Activated CD8-positive, alpha-beta memory T cell treated with anti-CD3 and anti-CD28 coated beads, Interleukin-2, amount 50 U/mL, for 24 hours (primary cell): ENCODE measurements around the gene GCDH.
"Not testable (repeated sequence)": the region's sequence is repeated elsewhere in the genome, so short reads cannot be mapped to it uniquely, and the experiment has no call there.

Source experiments
- DNase-seq: peaks from one replicate; pipeline ENCODE4 v3.0.0-alpha.2; 2020; ENCODE audit errors: extremely low read depth

The GCDH gene

GRCh38 chr19:12890787-12891552 is at the start of gene GCDH:
TSS of gene GCDH (plus strand) at chr19:12891160. CDS start at chr19:12891305, 145 bp downstream.
- DNase-seq: peak; percentile 96

GRCh38 chr19:12842511-12842910 is 48.4 kb upstream of the GCDH start:
- no peak for DNase-seq

- DNase-seq: no peak
These were observed 47.6 kb upstream of the GCDH start for GRCh38 chr19:12843328-12843727.

GRCh38 chr19:12843999-12844732 is 46.8 kb upstream of the GCDH start:
- no peak for DNase-seq

GRCh38 chr19:12846613-12847012 is 44.3 kb upstream of the GCDH start:
- DNase-seq: not testable (repeated sequence)

GRCh38 chr19:12847159-12848139 is 43.5 kb upstream of the GCDH start:
- peak; percentile 65 for DNase-seq

- DNase-seq: no peak
These were observed 34.3 kb upstream of the GCDH start for GRCh38 chr19:12856653-12857052.

GRCh38 chr19:12858041-12858928 is 32.7 kb upstream of the GCDH start:
- no peak for DNase-seq

- no peak for DNase-seq
These were observed 31.4 kb upstream of the GCDH start for GRCh38 chr19:12859546-12859945.

GRCh38 chr19:12864143-12864542 is 26.8 kb upstream of the GCDH start:
- no peak for DNase-seq

- no peak for DNase-seq
These were observed 25.9 kb upstream of the GCDH start for GRCh38 chr19:12864721-12865715.

- no peak for DNase-seq
These were observed 25.1 kb upstream of the GCDH start for GRCh38 chr19:12865746-12866415.

GRCh38 chr19:12866416-12867119 is 24.4 kb upstream of the GCDH start:
- no peak for DNase-seq

GRCh38 chr19:12867120-12868099 is 23.6 kb upstream of the GCDH start:
- no peak for DNase-seq

- DNase-seq: no peak
These were observed 22.3 kb upstream of the GCDH start for GRCh38 chr19:12868540-12869112.

- DNase-seq: no peak
These were observed 19.3 kb upstream of the GCDH start for GRCh38 chr19:12871681-12872080.

GRCh38 chr19:12872255-12872654 is 18.7 kb upstream of the GCDH start:
- no peak for DNase-seq
